Measurements from ENCODE around the gene DPP4. TPM values are rescaled to one million over a fixed set of nuclear protein-coding genes. Genes with fewer than 3 reads are reported as not detected.
A peak's percentile ranks its signal among the peaks of the same experiment; 100 is the strongest.

The DPP4 gene
- total and polyA plus RNA-seq, 12 donors, result 1.1 to 8.3 (median 4.1) TPM

DNA sequence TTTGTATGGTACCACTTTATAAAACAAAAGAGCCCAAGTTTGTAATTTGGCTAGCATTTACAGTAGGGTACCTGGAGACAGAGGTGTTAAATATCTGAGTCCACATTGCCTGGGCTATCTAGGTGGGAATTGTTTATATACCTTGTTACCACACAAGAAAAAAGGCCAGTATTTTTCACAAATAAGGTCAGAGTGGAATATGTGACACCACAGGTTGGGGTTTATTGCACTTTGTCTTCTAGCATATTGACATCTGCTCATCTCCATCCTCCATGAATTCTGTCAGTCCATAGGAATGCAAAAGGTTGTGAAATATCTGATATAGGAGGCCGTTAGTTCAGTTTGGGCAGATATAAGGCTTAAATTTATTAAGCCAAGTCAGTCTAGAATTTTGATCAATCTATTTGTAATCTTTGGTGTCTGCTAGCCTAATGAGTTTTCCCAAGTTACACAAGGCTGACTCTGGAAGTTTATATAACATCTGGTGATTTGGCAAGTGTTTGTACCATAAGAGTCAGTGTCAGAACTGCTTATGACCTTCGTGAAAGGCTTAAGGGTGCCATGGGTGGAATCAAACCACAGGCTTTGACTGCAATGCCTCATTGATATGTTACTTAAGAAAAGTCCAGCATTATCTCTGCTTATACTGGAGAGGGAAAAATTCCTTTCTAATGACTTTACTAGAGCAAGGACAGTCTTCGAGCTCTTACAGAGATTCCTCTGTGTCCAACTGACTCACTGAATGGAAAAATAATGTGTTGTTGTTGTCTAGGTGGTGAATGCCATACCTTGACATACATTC is 11.3 kb upstream of the DPP4 start:
- TF ChIP-seq, protein P1, sequence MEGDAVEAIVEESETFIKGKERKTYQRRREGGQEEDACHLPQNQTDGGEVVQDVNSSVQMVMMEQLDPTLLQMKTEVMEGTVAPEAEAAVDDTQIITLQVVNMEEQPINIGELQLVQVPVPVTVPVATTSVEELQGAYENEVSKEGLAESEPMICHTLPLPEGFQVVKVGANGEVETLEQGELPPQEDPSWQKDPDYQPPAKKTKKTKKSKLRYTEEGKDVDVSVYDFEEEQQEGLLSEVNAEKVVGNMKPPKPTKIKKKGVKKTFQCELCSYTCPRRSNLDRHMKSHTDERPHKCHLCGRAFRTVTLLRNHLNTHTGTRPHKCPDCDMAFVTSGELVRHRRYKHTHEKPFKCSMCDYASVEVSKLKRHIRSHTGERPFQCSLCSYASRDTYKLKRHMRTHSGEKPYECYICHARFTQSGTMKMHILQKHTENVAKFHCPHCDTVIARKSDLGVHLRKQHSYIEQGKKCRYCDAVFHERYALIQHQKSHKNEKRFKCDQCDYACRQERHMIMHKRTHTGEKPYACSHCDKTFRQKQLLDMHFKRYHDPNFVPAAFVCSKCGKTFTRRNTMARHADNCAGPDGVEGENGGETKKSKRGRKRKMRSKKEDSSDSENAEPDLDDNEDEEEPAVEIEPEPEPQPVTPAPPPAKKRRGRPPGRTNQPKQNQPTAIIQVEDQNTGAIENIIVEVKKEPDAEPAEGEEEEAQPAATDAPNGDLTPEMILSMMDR (IDR thresholded peaks at IDR 0.05), result no peak
- Histone ChIP-seq H3K36me3 (no peaks in the 10 kb centered on the region), H3K4me3 (no peak overlapping the region), H3K9me3 (peaks cover 0 to 2% (median 0%) of the 10 kb centered on the region in 11 donors), H3K27ac (no peak overlapping the region), H3K4me1 (peaks cover 0 to 7% (median 0%) of the 10 kb centered on the region in 9 donors), H3K27me3 (no peaks in the 10 kb centered on the region)
- DNase-seq (no peak), ATAC-seq (peak in 2 of 8 donors; percentile 21 to 42)
- WGBS, 2 donors, result 54 to 59% methylated on average over 3 of the region's 3 CpGs
- intact Hi-C loops (cut with DNase I), result no loop called here

DNA sequence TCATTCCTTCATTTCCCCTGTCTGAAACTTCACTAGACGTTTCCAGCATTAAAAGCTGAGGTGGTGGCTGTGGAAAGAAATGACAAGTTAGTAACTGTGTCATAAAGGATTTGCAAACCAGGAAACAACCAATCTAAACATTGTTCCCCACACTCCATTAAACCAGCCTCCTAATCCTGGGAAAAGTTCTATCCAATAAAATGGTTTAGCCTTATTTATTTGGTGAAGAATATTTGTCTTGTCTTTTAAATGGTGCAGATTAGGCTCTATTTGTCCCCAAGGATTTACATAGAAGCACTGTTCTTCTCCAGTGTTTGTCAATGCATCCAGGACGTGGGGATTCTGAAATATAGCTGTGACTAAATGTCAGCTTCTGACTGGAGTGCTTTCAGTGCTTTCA is 10.5 kb upstream of the DPP4 start:
- no peak for DNase-seq
- TF ChIP-seq, protein P1 (IDR thresholded peaks at IDR 0.05), result no peak
- Histone ChIP-seq H3K9me3 (peaks cover 0 to 9% (median 4%) of the 10 kb centered on the region in 11 donors), H3K4me1 (peaks cover 0 to 7% (median 0%) of the 10 kb centered on the region in 9 donors), H3K27me3 (no peaks in the 10 kb centered on the region), H3K27ac (no peak overlapping the region), H3K4me3 (no peak overlapping the region), H3K36me3 (no peaks in the 10 kb centered on the region)
- WGBS, 2 donors, result 65% methylated on average over 2 of the region's 2 CpGs
- intact Hi-C loops (cut with DNase I), result no loop called here
- ATAC-seq, result no peak

DNA sequence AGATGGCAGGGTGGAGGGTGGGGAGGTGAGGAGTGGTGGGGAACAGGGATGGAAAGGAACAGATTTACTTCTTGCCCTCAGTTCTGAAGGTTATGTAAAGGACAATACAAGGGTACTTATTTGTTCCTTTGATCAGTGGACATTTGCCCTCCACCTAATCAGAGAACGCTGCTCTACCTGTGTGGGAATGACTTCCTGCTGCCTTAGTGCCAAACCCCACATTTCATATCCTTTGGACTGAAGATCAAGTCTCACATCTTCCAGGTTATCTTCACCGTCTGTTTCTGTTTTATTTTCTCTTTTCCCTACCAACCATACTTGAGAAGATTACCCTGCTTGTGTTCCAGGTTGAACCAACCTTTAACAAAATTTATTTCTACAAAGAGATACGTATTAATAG is 8.7 kb upstream of the DPP4 start:
- intact Hi-C loops (cut with DNase I), result no loop called here
- no peak for ATAC-seq
- TF ChIP-seq, protein P1 (IDR thresholded peaks at IDR 0.05), result no peak
- peaks cover 0 to 7% (median 0%) of the 10 kb centered on the region in 9 donors for H3K4me1 ChIP-seq
- peaks cover 0 to 22% (median 11%) of the 10 kb centered on the region in 11 donors for H3K9me3 ChIP-seq
- H3K27me3 ChIP-seq, result no peaks in the 10 kb centered on the region
- H3K4me3 ChIP-seq, result no peak overlapping the region
- no peak for DNase-seq
- no peak overlapping the region for H3K27ac ChIP-seq
- H3K36me3 ChIP-seq, result no peaks in the 10 kb centered on the region
- 87 to 92% methylated on average over 3 of the region's 3 CpGs for WGBS, 2 donors

- ATAC-seq (no peak), DNase-seq (no peak)
- Histone ChIP-seq H3K27me3 (no peaks in the 10 kb centered on the region), H3K9me3 (peaks cover 0 to 22% (median 11%) of the 10 kb centered on the region in 11 donors), H3K4me1 (peaks cover 0 to 7% (median 0%) of the 10 kb centered on the region in 9 donors), H3K27ac (no peak overlapping the region), H3K4me3 (no peak overlapping the region), H3K36me3 (no peaks in the 10 kb centered on the region)
- intact Hi-C loops (cut with DNase I), result no loop called here
- TF ChIP-seq, protein P1 (IDR thresholded peaks at IDR 0.05), result no peak
- 84 to 86% methylated on average over 1 of the region's 1 CpG for WGBS, 2 donors
These were observed 8.0 kb upstream of the DPP4 start for GRCh38 chr2:162082036-162082435.
